Mucosa of stomach (tissue), 1 donor: ENCODE results near the gene PEX13.

Source experiments
- H3K27me3 ChIP-seq: one replicate; pipeline ENCODE4 v1.7.0; 2013; ENCODE audit warnings: mild to moderate bottlenecking, low read length; ENCODE audit not compliant: control insufficient read depth, insufficient read depth
- H3K36me3 ChIP-seq: one replicate; pipeline ENCODE4 v1.7.0; 2013; ENCODE audit warnings: low read length; ENCODE audit not compliant: control insufficient read depth, insufficient read depth
- H3K4me1 ChIP-seq: one replicate; pipeline ENCODE4 v1.7.0; 2013; ENCODE audit warnings: mild to moderate bottlenecking, low read length; ENCODE audit not compliant: control insufficient read depth, insufficient read depth
- H3K4me3 ChIP-seq: one replicate; pipeline ENCODE4 v1.7.0; 2013; ENCODE audit warnings: low read length
- H3K9ac ChIP-seq: one replicate; pipeline ENCODE4 v1.7.0; 2013; ENCODE audit warnings: mild to moderate bottlenecking, low read length, moderate library complexity
- H3K9me3 ChIP-seq: one replicate; pipeline ENCODE4 v1.7.0; 2013; ENCODE audit warnings: mild to moderate bottlenecking, low read length, moderate library complexity; ENCODE audit not compliant: control insufficient read depth
- donor health status: Pancreatic carcinoma.

Gene PEX13

DNA sequence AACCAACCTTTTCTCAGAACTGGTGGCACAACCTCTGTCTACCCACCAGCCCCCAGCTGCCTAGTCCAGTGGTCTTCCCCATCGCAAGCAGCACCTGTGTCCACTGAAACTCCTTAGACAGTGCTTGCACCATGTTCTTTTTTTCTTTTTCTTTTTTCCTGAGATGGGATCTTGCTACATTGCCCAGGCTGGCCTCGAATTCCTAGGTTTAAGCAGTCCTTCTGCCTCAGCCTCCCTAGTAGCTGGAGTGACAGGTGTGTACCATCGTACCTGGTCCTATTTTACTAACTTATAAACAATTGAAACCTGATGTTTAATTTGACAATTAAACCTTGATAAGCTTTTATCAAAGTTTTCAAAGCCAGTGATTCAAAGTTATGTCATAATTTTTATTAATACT, 78.9 kb downstream of the PEX13 start:
- Histone ChIP-seq H3K4me3 (no peak overlapping the region), H3K9ac (no peak overlapping the region), H3K27me3 (no peaks in the 10 kb centered on the region)

GRCh38 chr2:61100801-61101200, 83.3 kb downstream of the PEX13 start:
- Histone ChIP-seq H3K4me1 (no peaks in the 10 kb centered on the region), H3K36me3 (no peaks in the 10 kb centered on the region), H3K27me3 (no peaks in the 10 kb centered on the region), H3K4me3 (no peak overlapping the region), H3K9ac (no peak overlapping the region), H3K9me3 (no peaks in the 10 kb centered on the region)

More for the DNA sequence above, 78.9 kb downstream of the PEX13 start:
- Histone ChIP-seq H3K36me3 (no peaks in the 10 kb centered on the region), H3K9me3 (no peaks in the 10 kb centered on the region), H3K4me1 (no peaks in the 10 kb centered on the region)
